ENCODE results near the gene SMIM3. TPM values are rescaled to one million over a fixed set of nuclear protein-coding genes. Genes with fewer than 3 reads are reported as not detected.

SMIM3 gene
- total and polyA plus RNA-seq, 2 of the 13 experiments (the other 11 are each of a cell fraction or from before 2014, with no cell fraction given) = 11.6 to 96.7 TPM

DNA sequence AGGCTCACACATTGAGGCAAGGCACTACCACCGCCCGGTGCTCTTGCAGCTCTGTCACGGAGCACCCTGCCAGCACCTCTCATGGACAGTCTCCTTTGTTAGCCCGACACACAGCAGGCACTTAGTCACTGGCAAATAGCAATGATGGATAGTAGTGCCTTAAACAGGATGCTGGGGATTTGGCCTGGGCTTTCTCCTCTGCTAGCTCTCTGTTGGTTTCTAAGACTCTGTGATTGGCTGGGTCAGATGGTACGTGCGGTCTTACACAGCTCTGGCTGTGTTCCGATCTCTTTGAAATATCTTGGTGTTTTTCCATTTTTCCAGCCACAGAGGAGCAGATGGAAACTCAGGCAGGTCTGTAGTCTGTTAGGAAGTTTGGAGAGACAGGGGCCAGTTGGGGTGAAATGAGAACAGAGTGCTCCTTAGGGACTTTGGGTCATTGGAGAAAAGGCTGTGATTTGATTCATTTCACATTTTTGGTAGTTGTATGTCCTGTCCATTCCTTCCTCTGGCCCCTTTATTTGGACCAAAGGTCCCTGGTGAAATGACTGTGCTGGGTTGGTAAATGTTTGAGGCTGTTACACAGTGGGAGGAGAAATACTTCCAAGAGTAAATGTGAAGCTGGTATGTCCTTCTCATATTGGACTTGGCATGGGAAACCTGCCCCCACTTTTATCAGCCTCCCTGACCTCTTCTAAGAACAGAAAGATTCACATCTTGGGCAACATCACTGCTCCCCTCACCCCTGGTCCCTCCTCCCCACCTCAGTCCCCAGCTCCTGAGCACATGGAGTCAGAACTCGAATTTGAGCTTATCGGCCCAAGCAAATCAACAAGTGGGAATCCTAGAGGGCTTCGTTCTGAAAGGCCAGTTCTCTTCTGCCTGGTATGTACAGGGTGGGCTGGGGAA, 3.4 kb downstream of the SMIM3 start (continued):
- peak; percentile 56; the same call in 1 of the 2 replicates for TF ChIP-seq FOXO1 (CRISPR knock-in tag; IDR thresholded peaks at IDR 0.05)
- TF ChIP-seq SPEN (CRISPR knock-in tag; IDR thresholded peaks at IDR 0.05; ENCODE audit: low read depth) = 0 out of 2 replicates have a peak, but pooled peaks have one; percentile 4
- peak; percentile 45 for TF ChIP-seq ATF1 (CRISPR knock-in tag; IDR thresholded peaks at IDR 0.05)
- TF ChIP-seq, protein P1, sequence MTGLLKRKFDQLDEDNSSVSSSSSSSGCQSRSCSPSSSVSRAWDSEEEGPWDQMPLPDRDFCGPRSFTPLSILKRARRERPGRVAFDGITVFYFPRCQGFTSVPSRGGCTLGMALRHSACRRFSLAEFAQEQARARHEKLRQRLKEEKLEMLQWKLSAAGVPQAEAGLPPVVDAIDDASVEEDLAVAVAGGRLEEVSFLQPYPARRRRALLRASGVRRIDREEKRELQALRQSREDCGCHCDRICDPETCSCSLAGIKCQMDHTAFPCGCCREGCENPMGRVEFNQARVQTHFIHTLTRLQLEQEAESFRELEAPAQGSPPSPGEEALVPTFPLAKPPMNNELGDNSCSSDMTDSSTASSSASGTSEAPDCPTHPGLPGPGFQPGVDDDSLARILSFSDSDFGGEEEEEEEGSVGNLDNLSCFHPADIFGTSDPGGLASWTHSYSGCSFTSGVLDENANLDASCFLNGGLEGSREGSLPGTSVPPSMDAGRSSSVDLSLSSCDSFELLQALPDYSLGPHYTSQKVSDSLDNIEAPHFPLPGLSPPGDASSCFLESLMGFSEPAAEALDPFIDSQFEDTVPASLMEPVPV (CRISPR knock-in tag; IDR thresholded peaks at IDR 0.05) = peak; percentile 58; the same call in 1 of the 2 replicates
- TF ChIP-seq, protein P2, sequence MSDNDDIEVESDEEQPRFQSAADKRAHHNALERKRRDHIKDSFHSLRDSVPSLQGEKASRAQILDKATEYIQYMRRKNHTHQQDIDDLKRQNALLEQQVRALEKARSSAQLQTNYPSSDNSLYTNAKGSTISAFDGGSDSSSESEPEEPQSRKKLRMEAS (IDR thresholded peaks at IDR 0.05) = peak; percentile 78
- TF ChIP-seq, protein P3, sequence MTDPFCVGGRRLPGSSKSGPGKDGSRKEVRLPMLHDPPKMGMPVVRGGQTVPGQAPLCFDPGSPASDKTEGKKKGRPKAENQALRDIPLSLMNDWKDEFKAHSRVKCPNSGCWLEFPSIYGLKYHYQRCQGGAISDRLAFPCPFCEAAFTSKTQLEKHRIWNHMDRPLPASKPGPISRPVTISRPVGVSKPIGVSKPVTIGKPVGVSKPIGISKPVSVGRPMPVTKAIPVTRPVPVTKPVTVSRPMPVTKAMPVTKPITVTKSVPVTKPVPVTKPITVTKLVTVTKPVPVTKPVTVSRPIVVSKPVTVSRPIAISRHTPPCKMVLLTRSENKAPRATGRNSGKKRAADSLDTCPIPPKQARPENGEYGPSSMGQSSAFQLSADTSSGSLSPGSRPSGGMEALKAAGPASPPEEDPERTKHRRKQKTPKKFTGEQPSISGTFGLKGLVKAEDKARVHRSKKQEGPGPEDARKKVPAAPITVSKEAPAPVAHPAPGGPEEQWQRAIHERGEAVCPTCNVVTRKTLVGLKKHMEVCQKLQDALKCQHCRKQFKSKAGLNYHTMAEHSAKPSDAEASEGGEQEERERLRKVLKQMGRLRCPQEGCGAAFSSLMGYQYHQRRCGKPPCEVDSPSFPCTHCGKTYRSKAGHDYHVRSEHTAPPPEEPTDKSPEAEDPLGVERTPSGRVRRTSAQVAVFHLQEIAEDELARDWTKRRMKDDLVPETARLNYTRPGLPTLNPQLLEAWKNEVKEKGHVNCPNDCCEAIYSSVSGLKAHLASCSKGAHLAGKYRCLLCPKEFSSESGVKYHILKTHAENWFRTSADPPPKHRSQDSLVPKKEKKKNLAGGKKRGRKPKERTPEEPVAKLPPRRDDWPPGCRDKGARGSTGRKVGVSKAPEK (CRISPR knock-in tag; IDR thresholded peaks at IDR 0.05; ENCODE audit: borderline replicate concordance) = peak; percentile 83; the same call in 1 of the 2 replicates
- TF ChIP-seq ZNF143 (CRISPR knock-in tag; IDR thresholded peaks at IDR 0.05) = no peak
- 0 out of 2 replicates have a peak, but pooled peaks have one; percentile 21 for TF ChIP-seq ESRRA (CRISPR knock-in tag; IDR thresholded peaks at IDR 0.05; ENCODE audit: low read depth)
- TF ChIP-seq, protein P4, sequence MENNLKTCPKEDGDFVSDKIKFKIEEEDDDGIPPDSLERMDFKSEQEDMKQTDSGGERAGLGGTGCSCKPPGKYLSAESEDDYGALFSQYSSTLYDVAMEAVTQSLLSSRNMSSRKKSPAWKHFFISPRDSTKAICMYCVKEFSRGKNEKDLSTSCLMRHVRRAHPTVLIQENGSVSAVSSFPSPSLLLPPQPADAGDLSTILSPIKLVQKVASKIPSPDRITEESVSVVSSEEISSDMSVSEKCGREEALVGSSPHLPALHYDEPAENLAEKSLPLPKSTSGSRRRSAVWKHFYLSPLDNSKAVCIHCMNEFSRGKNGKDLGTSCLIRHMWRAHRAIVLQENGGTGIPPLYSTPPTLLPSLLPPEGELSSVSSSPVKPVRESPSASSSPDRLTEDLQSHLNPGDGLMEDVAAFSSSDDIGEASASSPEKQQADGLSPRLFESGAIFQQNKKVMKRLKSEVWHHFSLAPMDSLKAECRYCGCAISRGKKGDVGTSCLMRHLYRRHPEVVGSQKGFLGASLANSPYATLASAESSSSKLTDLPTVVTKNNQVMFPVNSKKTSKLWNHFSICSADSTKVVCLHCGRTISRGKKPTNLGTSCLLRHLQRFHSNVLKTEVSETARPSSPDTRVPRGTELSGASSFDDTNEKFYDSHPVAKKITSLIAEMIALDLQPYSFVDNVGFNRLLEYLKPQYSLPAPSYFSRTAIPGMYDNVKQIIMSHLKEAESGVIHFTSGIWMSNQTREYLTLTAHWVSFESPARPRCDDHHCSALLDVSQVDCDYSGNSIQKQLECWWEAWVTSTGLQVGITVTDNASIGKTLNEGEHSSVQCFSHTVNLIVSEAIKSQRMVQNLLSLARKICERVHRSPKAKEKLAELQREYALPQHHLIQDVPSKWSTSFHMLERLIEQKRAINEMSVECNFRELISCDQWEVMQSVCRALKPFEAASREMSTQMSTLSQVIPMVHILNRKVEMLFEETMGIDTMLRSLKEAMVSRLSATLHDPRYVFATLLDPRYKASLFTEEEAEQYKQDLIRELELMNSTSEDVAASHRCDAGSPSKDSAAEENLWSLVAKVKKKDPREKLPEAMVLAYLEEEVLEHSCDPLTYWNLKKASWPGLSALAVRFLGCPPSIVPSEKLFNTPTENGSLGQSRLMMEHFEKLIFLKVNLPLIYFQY (CRISPR knock-in tag; IDR thresholded peaks at IDR 0.05; ENCODE audit: borderline replicate concordance) = no peak; the same call in 1 of the 2 replicates
- peak; percentile 68 for TF ChIP-seq HNF4G (IDR thresholded peaks at IDR 0.05; ENCODE audit: borderline replicate concordance, low read depth, low read length)
- TF ChIP-seq HNF4G (CRISPR knock-in tag; IDR thresholded peaks at IDR 0.05; ENCODE audit: borderline replicate concordance, low read depth) = no peak
- TF ChIP-seq, protein P5, sequence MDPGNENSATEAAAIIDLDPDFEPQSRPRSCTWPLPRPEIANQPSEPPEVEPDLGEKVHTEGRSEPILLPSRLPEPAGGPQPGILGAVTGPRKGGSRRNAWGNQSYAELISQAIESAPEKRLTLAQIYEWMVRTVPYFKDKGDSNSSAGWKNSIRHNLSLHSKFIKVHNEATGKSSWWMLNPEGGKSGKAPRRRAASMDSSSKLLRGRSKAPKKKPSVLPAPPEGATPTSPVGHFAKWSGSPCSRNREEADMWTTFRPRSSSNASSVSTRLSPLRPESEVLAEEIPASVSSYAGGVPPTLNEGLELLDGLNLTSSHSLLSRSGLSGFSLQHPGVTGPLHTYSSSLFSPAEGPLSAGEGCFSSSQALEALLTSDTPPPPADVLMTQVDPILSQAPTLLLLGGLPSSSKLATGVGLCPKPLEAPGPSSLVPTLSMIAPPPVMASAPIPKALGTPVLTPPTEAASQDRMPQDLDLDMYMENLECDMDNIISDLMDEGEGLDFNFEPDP (CRISPR knock-in tag; conservative IDR thresholded peaks at IDR 0.05) = no peak
- TF ChIP-seq POLR2AphosphoS2 (IDR thresholded peaks at IDR 0.05; ENCODE audit: low read depth, low read length) = no peak
- TF ChIP-seq MEIS2 (CRISPR knock-in tag; IDR thresholded peaks at IDR 0.05) = no peak
- 0 out of 2 replicates have a peak, but pooled peaks have one; percentile 30 for TF ChIP-seq ZNF274 (CRISPR knock-in tag; IDR thresholded peaks at IDR 0.05)
- TF ChIP-seq KLF11 (CRISPR knock-in tag; IDR thresholded peaks at IDR 0.05) = no peak
- TF ChIP-seq, protein P6, sequence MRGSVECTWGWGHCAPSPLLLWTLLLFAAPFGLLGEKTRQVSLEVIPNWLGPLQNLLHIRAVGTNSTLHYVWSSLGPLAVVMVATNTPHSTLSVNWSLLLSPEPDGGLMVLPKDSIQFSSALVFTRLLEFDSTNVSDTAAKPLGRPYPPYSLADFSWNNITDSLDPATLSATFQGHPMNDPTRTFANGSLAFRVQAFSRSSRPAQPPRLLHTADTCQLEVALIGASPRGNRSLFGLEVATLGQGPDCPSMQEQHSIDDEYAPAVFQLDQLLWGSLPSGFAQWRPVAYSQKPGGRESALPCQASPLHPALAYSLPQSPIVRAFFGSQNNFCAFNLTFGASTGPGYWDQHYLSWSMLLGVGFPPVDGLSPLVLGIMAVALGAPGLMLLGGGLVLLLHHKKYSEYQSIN (CRISPR knock-in tag; IDR thresholded peaks at IDR 0.05; ENCODE audit: borderline replicate concordance) = no peak

Data from HepG2 (cell line).